H9 (cell line): ENCODE data around the gene ARRDC1. TPM values are rescaled to one million over a fixed set of nuclear protein-coding genes. Genes with fewer than 3 reads are reported as not detected.

Source experiments
- DNase-seq: peaks from one replicate; pipeline ENCODE4 v3.0.0-alpha.2; 2017
- H2AFZ ChIP-seq: one replicate; pipeline ENCODE4 v1.6.1; 2013; ENCODE audit warnings: mild to moderate bottlenecking, low read length, control low read depth, moderate library complexity
- H2AK5ac ChIP-seq: 2 replicates; pipeline ENCODE4 v1.6.1; 2013; ENCODE audit warnings: low read length, control low read depth, mixed read lengths; ENCODE audit not compliant: insufficient read length
- H2BK120ac ChIP-seq: one replicate; pipeline ENCODE4 v1.6.1; 2013; ENCODE audit warnings: low read depth, mild to moderate bottlenecking, low read length, control low read depth, inconsistent platforms; ENCODE audit not compliant: poor library complexity, severe bottlenecking
- H2BK12ac ChIP-seq: 2 replicates; pipeline ENCODE4 v1.6.1; 2013; ENCODE audit warnings: low read length, control low read depth, mixed read lengths, low read depth; ENCODE audit not compliant: insufficient read length
- H2BK15ac ChIP-seq: 2 replicates; pipeline ENCODE4 v1.6.1; 2013; ENCODE audit warnings: low read depth, low read length, control low read depth
- H2BK20ac ChIP-seq: one replicate; pipeline ENCODE4 v1.6.1; 2013; ENCODE audit warnings: low read depth, mild to moderate bottlenecking, low read length, control low read depth, inconsistent platforms; ENCODE audit not compliant: poor library complexity, severe bottlenecking
- H2BK5ac ChIP-seq: 2 replicates; pipeline ENCODE4 v1.6.1; 2013; ENCODE audit warnings: low read length, control low read depth, mixed read lengths; ENCODE audit not compliant: insufficient read length
- H3K14ac ChIP-seq: 2 replicates; pipeline ENCODE4 v1.6.1; 2013; ENCODE audit warnings: low read length, control low read depth; ENCODE audit not compliant: insufficient read depth
- H3K18ac ChIP-seq: 2 replicates; pipeline ENCODE4 v1.6.1; 2013; ENCODE audit warnings: low read depth, mild to moderate bottlenecking, mixed read lengths, low read length, control low read depth; ENCODE audit not compliant: insufficient read length
- H3K23ac ChIP-seq: 2 replicates; pipeline ENCODE4 v1.6.1; 2013; ENCODE audit warnings: low read length, control low read depth, mixed read lengths, low read depth; ENCODE audit not compliant: insufficient read length
- H3K23me2 ChIP-seq: 2 replicates; pipeline ENCODE4 v1.6.1; 2013; ENCODE audit warnings: low read depth, mild to moderate bottlenecking, mixed read lengths, low read length, control low read depth; ENCODE audit not compliant: insufficient read length, poor library complexity, severe bottlenecking
- H3K27ac ChIP-seq: 2 replicates; pipeline ENCODE4 v1.5.1; 2013; ENCODE audit warnings: low read length, control low read depth, mixed read lengths, low read depth; ENCODE audit not compliant: insufficient read length
- H3K27me3 ChIP-seq: 2 replicates; pipeline ENCODE4 v1.6.1; 2013; ENCODE audit warnings: low read length, control low read depth, inconsistent platforms; ENCODE audit not compliant: insufficient read depth
- H3K4ac ChIP-seq: 2 replicates; pipeline ENCODE4 v1.6.1; 2013; ENCODE audit warnings: low read depth, mild to moderate bottlenecking, control low read depth, inconsistent platforms, low read length, moderate library complexity
- H3K4me1 ChIP-seq: 2 replicates; pipeline ENCODE4 v1.6.1; 2013; ENCODE audit warnings: low read length, control low read depth, inconsistent platforms; ENCODE audit not compliant: insufficient read depth
- H3K4me2 ChIP-seq: 2 replicates; pipeline ENCODE4 v1.6.1; 2013; ENCODE audit warnings: low read length, control low read depth, mixed read lengths; ENCODE audit not compliant: insufficient read length, insufficient read depth
- H3K56ac ChIP-seq: 2 replicates; pipeline ENCODE4 v1.6.1; 2013; ENCODE audit warnings: low read depth, mild to moderate bottlenecking, mixed read lengths, low read length, control low read depth; ENCODE audit not compliant: insufficient read length
- H3K79me1 ChIP-seq: 2 replicates; pipeline ENCODE4 v1.6.1; 2013; ENCODE audit warnings: low read depth, mild to moderate bottlenecking, moderate library complexity, low read length, control low read depth, inconsistent platforms; ENCODE audit not compliant: insufficient read depth, poor library complexity, severe bottlenecking
- H3K79me2 ChIP-seq: 2 replicates; pipeline ENCODE4 v1.6.1; 2013; ENCODE audit warnings: low read length, control low read depth, inconsistent platforms; ENCODE audit not compliant: insufficient read depth
- H3K9ac ChIP-seq: 2 replicates; pipeline ENCODE4 v1.6.1; 2013; ENCODE audit warnings: low read length, control low read depth, mixed read lengths; ENCODE audit not compliant: insufficient read length; ENCODE audit errors: extremely low read depth
- H3K9me3 ChIP-seq: one replicate; pipeline ENCODE4 v1.6.1; 2013; ENCODE audit warnings: low read depth, low read length, inconsistent platforms; ENCODE audit not compliant: control insufficient read depth
- H3T11ph ChIP-seq: one replicate; pipeline ENCODE4 v1.6.1; 2013; ENCODE audit warnings: mild to moderate bottlenecking, low read length, control low read depth, inconsistent platforms
- H4K20me1 ChIP-seq: one replicate; pipeline ENCODE4 v1.6.1; 2013; ENCODE audit not compliant: control insufficient read depth, insufficient read length, insufficient read depth
- H4K5ac ChIP-seq: 2 replicates; pipeline ENCODE4 v1.6.1; 2013; ENCODE audit warnings: low read depth, mild to moderate bottlenecking, mixed read lengths, low read length, control low read depth; ENCODE audit not compliant: insufficient read length
- H4K8ac ChIP-seq: replicated peaks from 2 replicates; pipeline ENCODE4 v1.6.1; 2013; ENCODE audit warnings: low read length, control low read depth, mixed read lengths, low read depth; ENCODE audit not compliant: insufficient read length
- H4K91ac ChIP-seq: 2 replicates; pipeline ENCODE4 v1.6.1; 2013; ENCODE audit warnings: low read depth, mild to moderate bottlenecking, moderate library complexity, mixed read lengths, low read length, control low read depth; ENCODE audit not compliant: insufficient read length
- H3K27ac Mint-ChIP-seq, 3 experiments: 2 replicates in 2 of 3; 3 replicates in 1 of 3; pipeline ENCODE4 v1.8.0; 2020 to 2021; ENCODE audit warnings: mixed read lengths in 3 of 3, mild to moderate bottlenecking in 1 of 3, moderate library complexity in 1 of 3
- H3K27me3 Mint-ChIP-seq: 2 replicates; pipeline ENCODE4 v1.8.0; 2021; ENCODE audit warnings: low read depth, mild to moderate bottlenecking, moderate library complexity, mixed read lengths
- H3K36me3 Mint-ChIP-seq, 3 experiments: 2 replicates in 2 of 3; 3 replicates in 1 of 3; pipeline ENCODE4 v1.8.0; 2020 to 2021; ENCODE audit warnings: low read depth in 3 of 3, mixed read lengths in 3 of 3; ENCODE audit not compliant: insufficient read depth in 1 of 3
- H3K4me1 Mint-ChIP-seq, 2 experiments: 2 replicates each; pipeline ENCODE4 v1.8.0; 2020; ENCODE audit warnings: mixed read lengths in 2 of 2
- H3K4me3 Mint-ChIP-seq, 2 experiments: 2 replicates in 1 of 2; 3 replicates in 1 of 2; pipeline ENCODE4 v1.8.0; 2020 to 2021; ENCODE audit warnings: mild to moderate bottlenecking in 2 of 2, mixed read lengths in 2 of 2, moderate library complexity in 1 of 2
- H3K9me3 Mint-ChIP-seq, 2 experiments: 2 replicates in 1 of 2; 3 replicates in 1 of 2; pipeline ENCODE4 v1.8.0; 2020; ENCODE audit warnings: mild to moderate bottlenecking in 2 of 2, mixed read lengths in 2 of 2, moderate library complexity in 1 of 2
- WGBS: extraction: QIAGEN DNeasy Blood & Tissue Kit; methylation state at CpG from one replicate; pipeline ENCODE4 v1.1.7; 2013; ENCODE audit warnings: missing lambda C conversion rate, low lambda C conversion rate, mixed read lengths; ENCODE audit not compliant: insufficient read length; ENCODE audit errors: extremely low coverage; 5-methylcytosine and 5-hydroxymethylcytosine counted together
- total RNA-seq: library from RNA; stranded (reverse); gene quantifications from 2 replicates; pipeline ENCODE4 v1.2.1, GENCODE V29; 2021
- TF ChIP-seq, protein P1 (sequence below): fragments of 200-600 bp; sonication (generic); conservative IDR thresholded peaks from 3 replicates; pipeline ENCODE4 v1.8.0; 2021; ENCODE audit warnings: antibody characterized with exemption, mild to moderate bottlenecking

ARRDC1 gene
- total RNA-seq, 1 experiment from 2014 or later = 34.4 TPM

DNA sequence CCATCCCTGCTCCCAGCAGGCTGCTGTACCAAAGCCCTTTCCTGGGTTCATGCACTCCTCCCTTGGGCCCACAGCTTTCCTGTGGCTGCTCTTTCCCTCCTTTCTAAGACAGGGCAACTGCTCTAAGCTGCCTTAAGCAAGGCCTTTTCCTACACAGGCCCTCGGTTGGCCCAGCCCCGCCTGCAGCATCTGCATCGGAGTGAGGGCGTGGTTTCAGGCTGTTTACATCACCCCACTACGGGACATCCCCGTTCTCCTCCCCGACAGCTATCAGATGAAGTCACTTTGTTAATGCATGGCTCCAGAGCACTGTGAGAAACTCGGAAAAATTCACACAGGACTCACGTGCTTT lies 30.1 kb upstream of the ARRDC1 start:
- Histone ChIP-seq H2BK12ac (no peak overlapping the region), H3K56ac (no peak overlapping the region), H4K20me1 (no peaks in the 10 kb centered on the region), H2AK5ac (no peak overlapping the region), H3K9me3 (no peaks in the 10 kb centered on the region), H2BK5ac (no peak overlapping the region), H3K79me1 (peaks cover 17% of the 10 kb centered on the region), H4K5ac (no peak overlapping the region), H4K91ac (no peak overlapping the region), H3T11ph (no peak overlapping the region), H3K23me2 (peaks cover 12% of the 10 kb centered on the region), H3K27ac (no peak overlapping the region), H3K14ac (no peak overlapping the region), H2BK120ac (no peak overlapping the region), H3K4me2 (no peak overlapping the region), H3K79me2 (peaks cover 10% of the 10 kb centered on the region; the same call in 1 of the 2 replicates), H3K23ac (no peak overlapping the region), H4K8ac (no peak overlapping the region), H3K9ac (no peak overlapping the region), H3K4ac (no peak overlapping the region), H2BK20ac (no peak overlapping the region), H3K27me3 (no peaks in the 10 kb centered on the region), H2BK15ac (no peak overlapping the region), H3K4me1 (peaks cover 4% of the 10 kb centered on the region; the same call in 1 of the 2 replicates), H2AFZ (no peak overlapping the region), H3K18ac (no peak overlapping the region)
- no peak for DNase-seq
- no CpG with 5 or more reads among the region's 9 CpGs for WGBS
- H3K9me3 Mint-ChIP-seq = no peaks in the 10 kb centered on the region
- H3K4me3 Mint-ChIP-seq = peak overlapping the region in 1 of 2 experiments; percentile 27; a peak in 1 of 5 replicates
- no peaks in the 10 kb centered on the region for H3K27me3 Mint-ChIP-seq
- TF ChIP-seq, protein P1, sequence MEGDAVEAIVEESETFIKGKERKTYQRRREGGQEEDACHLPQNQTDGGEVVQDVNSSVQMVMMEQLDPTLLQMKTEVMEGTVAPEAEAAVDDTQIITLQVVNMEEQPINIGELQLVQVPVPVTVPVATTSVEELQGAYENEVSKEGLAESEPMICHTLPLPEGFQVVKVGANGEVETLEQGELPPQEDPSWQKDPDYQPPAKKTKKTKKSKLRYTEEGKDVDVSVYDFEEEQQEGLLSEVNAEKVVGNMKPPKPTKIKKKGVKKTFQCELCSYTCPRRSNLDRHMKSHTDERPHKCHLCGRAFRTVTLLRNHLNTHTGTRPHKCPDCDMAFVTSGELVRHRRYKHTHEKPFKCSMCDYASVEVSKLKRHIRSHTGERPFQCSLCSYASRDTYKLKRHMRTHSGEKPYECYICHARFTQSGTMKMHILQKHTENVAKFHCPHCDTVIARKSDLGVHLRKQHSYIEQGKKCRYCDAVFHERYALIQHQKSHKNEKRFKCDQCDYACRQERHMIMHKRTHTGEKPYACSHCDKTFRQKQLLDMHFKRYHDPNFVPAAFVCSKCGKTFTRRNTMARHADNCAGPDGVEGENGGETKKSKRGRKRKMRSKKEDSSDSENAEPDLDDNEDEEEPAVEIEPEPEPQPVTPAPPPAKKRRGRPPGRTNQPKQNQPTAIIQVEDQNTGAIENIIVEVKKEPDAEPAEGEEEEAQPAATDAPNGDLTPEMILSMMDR = no peak
- H3K36me3 Mint-ChIP-seq = peaks cover 44 to 62% (median 52%) of the 10 kb centered on the region in 3 experiments
- H3K27ac Mint-ChIP-seq = peak overlapping the region in 2 of 3 experiments; percentile 74 to 87; a peak in 3 of 7 replicates
- H3K4me1 Mint-ChIP-seq = peaks cover 18 to 24% of the 10 kb centered on the region in 2 experiments
